Stomach (tissue), 9 donors: ENCODE results near the gene CSNK1E. TPM values are rescaled to one million over a fixed set of nuclear protein-coding genes. Genes with fewer than 3 reads are reported as not detected.

Experiments
- DNase-seq, 2 donors: peaks; one replicate each; pipeline versions ENCODE4 v3.0.0 to v3.0.0-alpha.2; 2013 to 2019
- H3K27ac ChIP-seq, 5 donors: fragments of 200-600 bp in 4 of 5; sonication (generic) in 4 of 5; one replicate each; pipeline ENCODE4 v1.5.1; 2013 to 2019; ENCODE audit warnings: mild to moderate bottlenecking in 1 of 5, moderate library complexity in 1 of 5
- H3K27me3 ChIP-seq, 3 donors: fragments of 200-600 bp; sonication (generic); one replicate each; pipeline ENCODE4 v1.5.1; 2017 to 2019; ENCODE audit warnings: mixed run types in 1 of 3
- H3K36me3 ChIP-seq, 4 donors: fragments of 200-600 bp; sonication (generic); 1 replicate in 3 of 4; 2 replicates in 1 of 4; pipeline ENCODE4 v1.5.1; 2016 to 2019
- H3K4me1 ChIP-seq, 4 donors: fragments of 200-600 bp; sonication (generic); one replicate each; pipeline ENCODE4 v1.5.1; 2016 to 2019
- H3K4me3 ChIP-seq, 4 donors: fragments of 200-600 bp; sonication (generic) in 3 of 4; one replicate each; pipeline ENCODE4 v1.5.1; 2016 to 2019; ENCODE audit warnings: mild to moderate bottlenecking in 1 of 4
- H3K9me3 ChIP-seq, 4 donors: fragments of 200-600 bp; sonication (generic); one replicate each; pipeline ENCODE4 v1.5.1; 2016 to 2019
- CTCF ChIP-seq, 7 experiments: fragments of 450-650 bp in 4 of 7; fragments of 200-600 bp in 3 of 7; sonication (generic) in 3 of 7; IDR thresholded peaks; one replicate each; pipeline ENCODE4 v1.5.1; 2016 to 2019; ENCODE audit warnings: antibody characterized with exemption in 7 of 7, control low read depth in 2 of 7, mild to moderate bottlenecking in 1 of 7
- EP300 ChIP-seq: sonication (generic); formaldehyde crosslinking; IDR thresholded peaks from one replicate; pipeline ENCODE4 v1.6.1; 2017; ENCODE audit warnings: antibody characterized with exemption
- POLR2A ChIP-seq, 4 donors: fragments of 450-650 bp; IDR thresholded peaks; one replicate each; pipeline ENCODE4 v1.6.1; 2016; ENCODE audit warnings: antibody characterized with exemption in 4 of 4, control low read depth in 2 of 4, mild to moderate bottlenecking in 1 of 4, moderate library complexity in 1 of 4
- POLR2AphosphoS5 ChIP-seq, 3 donors: sonication (generic); formaldehyde crosslinking; IDR thresholded peaks; one replicate each; pipeline ENCODE4 v1.6.1; 2016; ENCODE audit warnings: antibody characterized with exemption in 3 of 3
- WGBS, 5 donors: extraction: QIAGEN DNeasy Blood & Tissue Kit in 3 of 5; methylation state at CpG; one replicate each; pipeline versions ENCODE4 v1.1.5 to v1.1.7; 2013 to 2018; 5-methylcytosine and 5-hydroxymethylcytosine counted together
- intact Hi-C: fragments of 100-400 bp; cut with DNase I; formaldehyde crosslinking; loops from one replicate; pipeline ENCODE4 v1.15.1; 2023; ENCODE audit warnings: low total_unique reads
- polyA plus RNA-seq, 3 donors: library from polyadenylated mRNA; stranded (reverse); fragments of 200-250 nt; gene quantifications; one replicate each; pipeline ENCODE4 v1.2.3, GENCODE V29; 2013
- total RNA-seq, 5 donors: library from RNA; depleted of rRNA; stranded (reverse); fragments of >200 nt; gene quantifications; one replicate each; pipeline versions ENCODE4 v1.1.0 to v1.2.3, GENCODE V29; 2014 to 2016
- donor health status: healthy with polysubstance abuse.
- donor health status: Bipolar disorder and iron deficiency.
- donor health status: healthy.

CSNK1E gene
- total and polyA plus RNA-seq, 8 donors = 19.4 to 135 (median 68.1) TPM

- DNase-seq = no peak
- TF ChIP-seq POLR2AphosphoS5 (IDR thresholded peaks at IDR 0.05) (no peak), EP300 (no peak), CTCF (IDR thresholded peaks at IDR 0.05) (no peak), POLR2A (IDR thresholded peaks at IDR 0.05) (no peak)
- Histone ChIP-seq H3K4me3 (no peak overlapping the region), H3K4me1 (no peaks in the 10 kb centered on the region), H3K27ac (no peak overlapping the region), H3K36me3 (no peaks in the 10 kb centered on the region), H3K27me3 (peaks cover 0 to 6% (median 0%) of the 10 kb centered on the region in 3 donors), H3K9me3 (no peaks in the 10 kb centered on the region)
- 87 to 94% (median 92%) methylated on average over 6 of the region's 6 CpGs for WGBS, 5 donors
- intact Hi-C loops = no loop called here
Observed at GRCh38 chr22:38325587-38325986, 8.4 kb upstream of the CSNK1E start.

GRCh38 chr22:38320605-38321402, 3.6 kb upstream of the CSNK1E start:
- no peak for DNase-seq
- no peak overlapping the region for H3K27ac ChIP-seq
- intact Hi-C loops = no loop called here
- no peaks in the 10 kb centered on the region for H3K27me3 ChIP-seq
- H3K9me3 ChIP-seq = no peaks in the 10 kb centered on the region
- TF ChIP-seq POLR2AphosphoS5 (IDR thresholded peaks at IDR 0.05) (no peak), EP300 (no peak), CTCF (IDR thresholded peaks at IDR 0.05) (no peak), POLR2A (IDR thresholded peaks at IDR 0.05) (no peak)
- no peaks in the 10 kb centered on the region for H3K36me3 ChIP-seq
- H3K4me3 ChIP-seq = no peak overlapping the region
- WGBS, 5 donors = 84 to 88% (median 87%) methylated on average over 11 of the region's 11 CpGs
- peaks cover 11 to 24% (median 18%) of the 10 kb centered on the region in 4 donors for H3K4me1 ChIP-seq

- TF ChIP-seq EP300 = no peak
- no peak for TF ChIP-seq POLR2A (IDR thresholded peaks at IDR 0.05)
- TF ChIP-seq CTCF (IDR thresholded peaks at IDR 0.05) = no peak
- no peak for TF ChIP-seq POLR2AphosphoS5 (IDR thresholded peaks at IDR 0.05)
- Histone ChIP-seq H3K4me3 (no peak overlapping the region), H3K27me3 (no peaks in the 10 kb centered on the region), H3K4me1 (peaks cover 27 to 41% (median 35%) of the 10 kb centered on the region in 4 donors), H3K9me3 (no peaks in the 10 kb centered on the region), H3K36me3 (no peaks in the 10 kb centered on the region), H3K27ac (peak overlapping the region; percentile 96 to 99 (median 97))
- 86 to 90% (median 88%) methylated on average over 14 of the region's 14 CpGs for WGBS, 5 donors
- intact Hi-C loops = no loop called here
- no peak for DNase-seq
Observed at GRCh38 chr22:38318792-38319773, 1.9 kb upstream of the CSNK1E start.

GRCh38 chr22:38317995-38318715, 922 bp upstream of the CSNK1E start:
- H3K9me3 ChIP-seq = no peaks in the 10 kb centered on the region
- peaks cover 36 to 50% (median 44%) of the 10 kb centered on the region in 4 donors for H3K4me1 ChIP-seq
- H3K27ac ChIP-seq = peak overlapping the region; percentile 96 to 99 (median 97)
- 10 to 21% (median 14%) methylated on average over 17 to 18 of the region's 18 CpGs for WGBS, 5 donors
- H3K36me3 ChIP-seq = peaks cover 0 to 5% (median under 1%) of the 10 kb centered on the region in 4 donors
- intact Hi-C loops = no loop called here
- H3K4me3 ChIP-seq = peak overlapping the region; percentile 39 to 88 (median 60)
- TF ChIP-seq POLR2AphosphoS5 (IDR thresholded peaks at IDR 0.05) (peak; percentile 63 to 93 (median 87)), CTCF (IDR thresholded peaks at IDR 0.05) (no peak)
- peak; percentile 71 to 92 for DNase-seq
- no peaks in the 10 kb centered on the region for H3K27me3 ChIP-seq
